GM19372 (cell line): ENCODE measurements around the gene SYNDIG1L.

ENCODE experiments used
- ATAC-seq: cut with Tn5 transposase; IDR thresholded peaks from one replicate; pipeline ENCODE4 v1.9.1; 2021; ENCODE audit warnings: mild to moderate bottlenecking, low read depth, moderate library complexity; ENCODE audit not compliant: unreplicated experiment

Gene SYNDIG1L

GRCh38 chr14:74434294-74434693 is 8.3 kb upstream of the SYNDIG1L start:
- ATAC-seq = no peak

- ATAC-seq = no peak
These were observed 4.0 kb upstream of the SYNDIG1L start for GRCh38 chr14:74429991-74430390.

GRCh38 chr14:74429221-74429691 is 3.2 kb upstream of the SYNDIG1L start:
- ATAC-seq = no peak

GRCh38 chr14:74427651-74428050 is 1.6 kb upstream of the SYNDIG1L start:
- no peak for ATAC-seq

- ATAC-seq = no peak
These were observed 347 bp downstream of the SYNDIG1L start for GRCh38 chr14:74425525-74426201.

- no peak for ATAC-seq
These were observed 1.4 kb downstream of the SYNDIG1L start for GRCh38 chr14:74424606-74425005.

GRCh38 chr14:74423246-74423645 is 2.8 kb downstream of the SYNDIG1L start:
- ATAC-seq = no peak

- no peak for ATAC-seq
These were observed 4.0 kb downstream of the SYNDIG1L start for GRCh38 chr14:74421981-74422380.

GRCh38 chr14:74419086-74419485 is 6.9 kb downstream of the SYNDIG1L start:
- no peak for ATAC-seq

GRCh38 chr14:74418031-74418430 is 8.0 kb downstream of the SYNDIG1L start:
- ATAC-seq = no peak

GRCh38 chr14:74417611-74418010 is 8.4 kb downstream of the SYNDIG1L start:
- no peak for ATAC-seq

- ATAC-seq = no peak
These were observed 8.8 kb downstream of the SYNDIG1L start for GRCh38 chr14:74417201-74417600.

GRCh38 chr14:74415115-74415437 is 10.9 kb downstream of the SYNDIG1L start:
- no peak for ATAC-seq

- no peak for ATAC-seq
These were observed 11.5 kb downstream of the SYNDIG1L start for GRCh38 chr14:74414403-74415114.

- ATAC-seq = no peak
These were observed 12.4 kb downstream of the SYNDIG1L start for GRCh38 chr14:74413627-74414026.

GRCh38 chr14:74412753-74413152 is 13.3 kb downstream of the SYNDIG1L start:
- no peak for ATAC-seq

- no peak for ATAC-seq
These were observed 14.3 kb downstream of the SYNDIG1L start for GRCh38 chr14:74411671-74412070.

GRCh38 chr14:74409441-74409840 is 16.6 kb downstream of the SYNDIG1L start:
- ATAC-seq = no peak

GRCh38 chr14:74408870-74409269 is 17.1 kb downstream of the SYNDIG1L start:
- no peak for ATAC-seq

GRCh38 chr14:74407801-74408154 is 18.2 kb downstream of the SYNDIG1L start:
- ATAC-seq = no peak

GRCh38 chr14:74407021-74407800 is 18.8 kb downstream of the SYNDIG1L start:
- no peak for ATAC-seq
